Caki2 (cell line): ENCODE results near the gene CADPS. TPM values are rescaled to one million over a fixed set of nuclear protein-coding genes. Genes with fewer than 3 reads are reported as not detected.

Experiments
- DNase-seq: peaks from one replicate; pipeline ENCODE4 v3.0.0-alpha.2; 2015; ENCODE audit warnings: low read depth
- in situ Hi-C: cut with HindIII; loops from 2 replicates; pipeline ENCODE4 v1.10.0; 2016; ENCODE audit warnings: low sequenced_read_pairs, low pct_unique_long_range_greater_than_20kb, mixed read lengths
- total RNA-seq: library from RNA; depleted of rRNA; stranded (reverse); fragments of >200 nt; shearing (Covaris generic); gene quantifications from 2 replicates; pipeline ENCODE4 v1.2.3, GENCODE V29; 2014; ENCODE audit warnings: low replicate concordance

CADPS gene
- total RNA-seq, 1 experiment from 2014 or later: not detected

DNA sequence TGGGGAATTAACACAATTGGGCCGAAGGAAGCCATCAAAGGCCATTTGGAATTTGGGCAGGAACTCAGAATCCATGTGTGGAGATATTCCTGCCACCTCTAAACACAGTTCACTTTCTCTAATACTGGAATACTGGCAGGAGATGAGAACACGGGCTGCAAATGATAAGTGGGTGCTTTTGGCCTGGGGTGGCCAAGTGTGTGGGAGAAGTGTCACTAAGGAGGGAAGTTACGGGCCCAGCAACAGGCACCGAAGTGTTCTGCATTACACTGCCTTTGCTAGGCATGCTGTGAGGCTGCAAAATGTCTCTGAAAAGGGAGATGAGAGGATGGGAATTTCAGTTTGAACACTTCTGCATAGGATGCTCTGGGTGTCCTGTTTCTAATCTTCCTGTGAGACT is 412.4 kb downstream of the CADPS start:
- in situ Hi-C loops: no loop called here

DNA sequence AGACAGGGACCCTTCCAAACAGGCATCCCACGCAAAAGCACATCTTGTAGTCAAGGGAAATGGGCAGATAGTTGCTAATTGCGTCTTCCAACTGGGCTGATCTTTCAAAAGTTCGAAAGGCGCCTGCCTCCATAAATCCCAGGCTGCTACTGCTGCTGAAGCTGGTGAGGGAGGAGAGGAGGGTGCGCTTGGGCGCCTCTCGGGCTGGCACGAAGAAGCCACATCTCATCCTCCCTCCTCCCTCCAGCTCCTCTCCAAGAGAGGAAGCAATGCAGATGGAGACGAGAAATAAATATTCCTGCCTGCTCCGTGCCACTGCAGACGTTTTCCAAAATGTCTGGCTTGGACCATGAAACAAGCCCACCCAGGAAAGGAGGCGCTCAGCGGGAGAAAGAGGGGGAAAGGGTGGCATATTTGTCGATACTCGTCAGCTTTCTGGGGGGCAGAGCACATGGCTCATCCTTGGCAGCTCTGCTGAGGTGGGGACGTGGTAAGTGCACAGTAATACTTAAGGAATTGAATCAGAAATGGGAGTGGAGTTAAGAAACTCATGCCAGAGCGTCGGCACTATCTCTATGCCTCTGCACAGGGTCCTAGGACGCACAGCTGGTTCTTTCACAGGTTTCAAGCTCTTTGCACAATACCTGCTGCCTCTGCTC is 413.0 kb downstream of the CADPS start:
- in situ Hi-C loops: no loop called here
- no peak for DNase-seq

More for the DNA sequence above, 412.4 kb downstream of the CADPS start:
- no peak for DNase-seq

DNA sequence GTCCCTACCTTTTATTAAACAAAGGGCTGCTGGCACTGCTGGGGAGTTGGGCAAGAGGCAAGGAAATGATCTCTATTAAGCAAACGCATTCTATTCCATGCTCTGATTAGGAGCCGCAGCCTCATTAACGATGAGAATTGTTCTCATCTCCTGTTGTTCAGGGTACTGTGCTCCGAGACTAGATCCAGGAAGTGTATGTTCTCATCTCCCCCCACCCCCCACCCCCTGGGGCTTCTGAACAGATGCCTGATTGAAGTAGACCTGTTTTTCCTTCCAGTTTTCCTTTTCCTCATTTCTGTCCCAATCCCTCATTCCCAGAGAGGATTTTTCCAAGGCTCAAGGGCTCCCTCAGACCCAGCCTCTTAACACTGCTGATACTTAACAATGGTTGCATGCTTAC is 420.3 kb downstream of the CADPS start:
- in situ Hi-C loops: no loop called here
- no peak for DNase-seq

DNA sequence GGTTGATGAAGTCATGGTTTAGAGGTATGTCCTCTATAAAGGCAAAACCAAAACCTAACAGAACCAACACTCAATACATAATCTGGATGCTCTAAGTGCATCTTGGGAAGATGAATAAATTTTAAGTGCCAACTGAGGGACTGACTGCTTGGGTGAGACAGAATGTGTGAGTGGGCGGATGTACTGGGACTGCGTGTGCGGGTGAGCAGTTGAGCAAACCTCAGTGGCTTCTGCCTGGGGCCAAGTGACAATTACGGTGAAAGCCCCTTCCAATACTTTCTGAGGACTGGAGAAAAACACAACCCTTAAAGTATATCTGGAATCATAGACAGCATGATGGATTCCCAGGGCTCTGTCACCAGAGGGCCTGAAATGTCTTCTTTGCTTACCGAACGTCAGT is 421.8 kb downstream of the CADPS start:
- DNase-seq: no peak
- in situ Hi-C loops: no loop called here

DNA sequence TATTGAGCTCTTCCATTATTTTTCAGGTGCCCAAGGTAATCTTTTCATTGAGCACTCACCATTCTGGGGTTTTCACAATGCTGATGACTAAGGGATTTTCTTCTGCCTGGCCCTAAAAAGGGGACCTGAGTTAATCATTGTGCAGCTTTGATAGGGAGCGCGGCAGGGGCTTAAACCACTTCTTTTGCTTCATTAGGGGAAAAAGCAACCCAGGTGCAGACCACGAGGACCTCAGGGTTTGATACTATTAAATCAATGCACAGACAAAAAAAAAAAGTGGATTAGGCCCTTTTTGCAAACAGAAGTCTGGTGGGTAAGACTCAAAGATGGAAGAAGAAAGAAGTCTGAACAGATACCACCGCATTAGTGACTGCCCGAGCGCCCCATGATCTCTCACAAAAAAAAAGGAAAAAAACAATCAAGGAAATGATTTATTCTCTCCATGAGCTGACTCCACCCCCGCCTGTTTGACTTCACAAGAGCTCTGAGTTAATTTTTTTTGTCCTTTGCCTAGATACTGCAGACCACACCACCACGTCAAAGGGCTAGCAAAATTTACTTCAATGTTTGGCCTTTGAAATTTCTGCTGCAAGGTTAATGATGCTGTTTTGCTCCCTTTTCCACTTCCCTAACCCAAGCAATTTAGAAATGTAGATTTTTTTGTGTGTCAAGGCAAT is 423.9 kb downstream of the CADPS start:
- DNase-seq: no peak
- in situ Hi-C loops: no loop called here

DNA sequence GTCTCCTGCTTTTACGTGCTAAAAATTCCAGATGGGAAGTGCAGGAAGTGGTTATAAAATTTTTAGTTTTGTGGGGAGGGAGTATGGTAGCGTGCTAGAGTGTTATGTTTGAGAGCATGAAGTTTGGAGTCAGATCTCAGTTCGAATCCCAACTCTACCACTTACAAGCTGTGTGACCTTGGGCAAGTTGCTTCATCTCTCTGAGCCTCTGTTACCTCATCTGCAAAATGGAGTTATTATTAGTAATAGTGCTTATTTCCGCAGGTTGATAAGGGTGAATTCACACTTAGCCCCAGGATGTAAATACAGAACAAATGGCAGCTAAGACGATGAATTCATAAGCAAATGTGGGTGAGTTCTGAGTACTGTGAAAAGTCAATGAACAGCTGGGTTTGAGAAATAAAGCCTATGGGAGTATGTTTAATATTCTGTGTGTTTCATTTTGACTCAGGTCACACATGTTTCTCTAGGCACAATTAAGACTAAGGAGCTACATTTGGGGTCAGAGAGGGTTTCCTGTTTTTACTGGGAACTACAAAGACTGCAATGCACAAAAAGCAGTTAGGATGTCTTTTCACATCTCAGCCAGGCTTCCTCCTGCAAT is 428.8 kb downstream of the CADPS start:
- no peak for DNase-seq

DNA sequence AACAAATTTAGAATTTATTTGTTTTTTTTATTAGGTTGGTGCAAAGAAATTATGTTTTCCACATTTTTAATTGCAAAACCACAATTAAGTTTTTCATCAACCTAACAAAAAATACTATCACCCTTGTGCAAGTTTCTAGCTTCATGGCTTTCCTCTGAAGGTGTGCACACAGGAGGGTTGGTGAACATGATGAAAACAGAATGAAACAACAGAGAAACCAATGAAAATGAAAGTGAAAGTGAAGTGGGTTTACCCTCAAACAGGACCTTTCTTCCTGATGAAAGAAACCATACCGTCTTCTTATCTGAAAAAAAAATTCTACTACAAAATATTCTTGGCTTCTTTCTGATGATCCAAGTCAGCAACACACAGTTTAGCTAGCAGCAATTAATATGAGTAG is 429.9 kb downstream of the CADPS start:
- in situ Hi-C loops: no loop called here
- no peak for DNase-seq

More for the DNA sequence above, 428.8 kb downstream of the CADPS start:
- in situ Hi-C loops: no loop called here

DNA sequence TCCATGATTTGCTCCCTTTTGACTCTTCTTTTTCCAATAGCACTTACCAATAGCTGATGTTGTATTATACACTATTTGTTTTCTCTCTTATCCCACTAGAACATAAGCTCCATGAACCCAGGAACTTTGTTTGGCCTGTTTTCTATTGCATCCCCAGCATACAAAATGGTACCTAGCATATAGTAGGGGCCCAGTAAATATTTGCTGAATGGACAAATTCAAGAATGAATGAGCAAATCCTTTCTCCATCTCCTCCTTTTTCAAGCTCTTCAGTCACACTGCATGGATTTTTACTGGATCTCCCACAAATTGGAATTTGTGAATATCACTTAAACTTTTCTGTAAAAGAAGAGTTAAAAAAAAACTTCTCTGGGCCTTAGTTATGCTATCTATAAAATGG is 435.2 kb downstream of the CADPS start:
- in situ Hi-C loops: no loop called here
- no peak for DNase-seq

DNA sequence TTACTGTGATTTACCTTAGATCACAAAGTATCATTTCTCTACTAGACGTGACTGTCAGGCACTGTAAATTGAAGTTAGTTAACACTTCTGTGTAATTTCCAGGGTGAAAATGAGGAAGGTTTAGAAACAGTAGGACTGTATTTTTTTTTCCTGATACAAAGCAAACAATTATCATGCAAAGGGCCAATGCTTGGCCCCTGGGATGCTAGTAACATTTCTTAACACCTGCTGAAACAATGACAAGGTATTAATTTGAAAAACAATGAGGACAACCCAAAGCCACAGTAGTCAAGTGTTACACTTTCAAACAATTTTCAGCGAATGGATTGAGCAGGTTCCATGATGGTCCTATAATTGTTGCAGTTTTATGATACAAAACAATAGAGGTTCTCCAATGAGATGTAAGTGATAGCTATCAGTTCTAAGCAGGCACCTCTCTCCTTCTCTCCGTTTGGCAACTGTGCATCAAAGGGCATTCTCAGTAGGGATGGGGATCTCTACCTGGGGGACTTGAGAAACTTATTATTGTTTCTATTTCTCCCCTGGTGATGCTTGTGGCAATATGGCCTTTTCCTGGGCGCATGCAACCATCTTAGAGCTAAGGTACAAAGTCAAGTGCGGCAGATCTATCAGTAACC is 435.9 kb downstream of the CADPS start:
- in situ Hi-C loops: no loop called here
- DNase-seq: no peak

DNA sequence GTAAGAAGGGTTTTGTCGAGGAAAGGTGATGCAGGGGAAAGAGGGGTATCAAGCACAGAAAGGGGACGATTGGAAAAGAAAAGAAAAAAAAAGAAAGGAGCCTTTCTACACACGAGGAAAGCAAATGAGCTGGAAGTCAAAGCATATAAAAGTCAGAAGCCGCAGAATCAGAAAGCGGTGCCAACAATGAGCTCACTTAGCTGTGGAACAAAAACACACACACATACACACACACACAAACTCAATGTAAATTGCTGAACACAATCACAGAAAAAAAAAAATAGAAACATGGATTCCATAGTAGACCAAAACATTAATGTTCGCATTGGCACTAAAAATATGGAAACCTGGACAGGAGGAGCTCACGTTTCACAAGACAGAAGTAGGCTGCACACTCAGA is 438.4 kb downstream of the CADPS start:
- in situ Hi-C loops: no loop called here

DNA sequence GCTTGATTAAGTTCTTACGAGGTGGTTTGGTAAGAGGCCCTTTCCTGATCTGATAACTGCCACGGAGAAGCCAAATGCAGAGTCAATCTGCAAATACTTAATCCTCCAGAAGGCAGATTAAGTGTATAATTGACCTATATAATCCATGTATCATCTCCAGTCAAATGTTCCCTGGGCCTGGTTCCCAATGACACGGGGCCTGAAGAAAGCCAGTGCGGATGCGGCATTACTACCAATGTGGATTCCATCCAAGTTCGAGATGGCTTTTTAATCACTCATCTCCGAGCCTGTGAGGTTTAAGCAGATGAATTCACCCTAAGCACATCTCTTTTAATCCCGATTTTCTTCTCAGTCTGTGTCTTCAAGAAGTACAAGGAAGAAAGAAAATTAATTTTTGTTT is 441.8 kb downstream of the CADPS start:
- DNase-seq: no peak
- in situ Hi-C loops: no loop called here

More for the DNA sequence above, 438.4 kb downstream of the CADPS start:
- no peak for DNase-seq

DNA sequence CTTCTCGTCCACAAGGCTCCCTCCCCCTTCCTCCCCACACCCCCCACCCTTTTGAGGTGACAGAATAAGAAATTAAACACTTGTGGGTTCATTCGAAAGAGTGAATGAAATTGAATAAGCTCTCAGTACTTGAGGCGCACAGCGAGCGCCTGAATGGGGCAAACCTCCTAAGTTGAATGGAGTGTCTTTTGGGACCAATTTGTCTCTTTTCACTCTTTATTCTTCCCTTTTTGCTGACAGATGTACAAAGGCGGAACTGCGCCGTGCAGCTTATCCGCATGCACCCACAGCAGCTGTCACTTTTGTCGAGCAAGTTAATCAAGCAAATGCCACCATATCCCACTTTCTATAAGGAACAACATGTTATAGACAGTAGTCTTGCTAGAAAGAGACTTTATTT is 454.0 kb downstream of the CADPS start:
- no peak for DNase-seq
- in situ Hi-C loops: no loop called here

DNA sequence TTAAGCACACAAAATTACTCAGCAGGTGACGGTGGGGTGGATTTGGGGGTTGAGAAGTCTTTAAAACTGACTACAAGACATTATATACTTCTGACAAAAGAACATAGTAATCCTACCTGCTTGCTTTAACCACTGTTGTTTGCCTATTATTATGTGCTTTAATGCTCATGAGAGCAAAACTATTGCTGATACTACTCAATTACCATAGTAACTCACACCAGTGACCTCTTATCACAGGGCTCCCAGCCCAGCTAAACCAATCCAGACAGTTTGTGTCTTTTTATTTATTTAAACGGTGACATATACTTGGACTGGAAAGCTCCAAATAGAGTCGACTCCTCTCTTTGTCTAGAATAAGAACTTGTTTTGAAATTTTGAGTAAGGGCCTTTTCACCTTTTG is 459.1 kb downstream of the CADPS start:
- DNase-seq: no peak
- in situ Hi-C loops: no loop called here

DNA sequence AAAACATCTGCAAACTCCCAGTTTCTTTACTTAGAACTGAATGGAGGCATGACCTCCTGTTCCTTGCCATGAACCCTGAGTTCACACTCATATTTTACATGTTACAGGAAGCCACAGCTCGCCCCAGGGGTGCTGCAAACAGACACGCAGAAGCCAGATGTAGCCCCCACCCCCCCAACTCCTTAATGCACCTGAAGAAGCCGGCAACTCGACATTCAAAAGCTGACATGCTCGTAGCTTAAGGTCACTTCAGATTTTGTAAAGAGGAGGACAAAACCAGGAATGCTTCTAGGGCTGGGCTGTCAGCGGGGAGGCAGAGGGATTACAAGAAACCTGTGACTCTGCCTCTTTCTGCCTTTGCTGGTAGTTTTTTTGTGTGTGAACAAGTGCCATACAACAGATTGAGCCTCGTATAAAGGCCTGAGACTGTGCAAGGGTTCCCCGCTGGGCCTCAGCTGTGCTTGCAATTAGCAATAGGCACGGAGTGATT is 459.9 kb downstream of the CADPS start:
- DNase-seq: no peak
- in situ Hi-C loops: no loop called here

DNA sequence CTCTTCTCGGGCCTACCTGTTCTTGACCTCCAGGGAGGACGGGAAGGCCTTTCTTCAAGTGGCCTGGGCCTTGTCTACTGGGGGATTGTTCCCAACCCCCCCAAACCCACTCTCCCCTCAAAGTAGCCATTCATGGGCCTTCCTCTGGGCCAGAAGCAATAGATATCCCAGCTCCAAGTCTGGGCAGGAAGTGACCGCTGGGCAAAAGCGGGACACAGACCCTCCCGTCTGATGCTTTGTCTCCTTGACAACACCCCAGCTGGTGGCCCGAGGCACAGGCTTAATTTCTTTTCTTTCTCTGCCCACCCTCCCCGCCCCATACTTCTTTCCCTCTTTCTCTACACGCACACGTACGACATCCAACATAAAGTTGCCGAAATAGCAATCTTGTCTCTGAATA is 460.4 kb downstream of the CADPS start:
- DNase-seq: no peak
- in situ Hi-C loops: no loop called here

DNA sequence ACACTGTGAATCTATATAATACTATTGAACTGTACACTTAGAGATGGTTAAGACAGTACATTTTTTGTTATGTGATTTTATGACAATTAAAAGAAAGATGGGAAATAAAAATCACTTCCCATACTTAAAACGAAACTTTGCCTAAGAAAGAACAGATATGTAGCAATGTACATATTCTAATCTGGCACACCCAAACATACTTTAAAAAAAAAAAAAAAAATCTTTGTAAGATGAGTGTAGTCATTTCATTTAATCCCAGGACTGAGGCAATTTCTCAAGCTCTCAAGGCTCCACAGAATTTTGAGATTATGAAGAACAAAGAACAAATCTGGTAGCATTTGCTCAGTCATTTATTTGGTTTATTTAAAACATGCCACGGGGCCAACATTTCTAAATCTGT is 461.5 kb downstream of the CADPS start:
- no peak for DNase-seq
- in situ Hi-C loops: no loop called here

DNA sequence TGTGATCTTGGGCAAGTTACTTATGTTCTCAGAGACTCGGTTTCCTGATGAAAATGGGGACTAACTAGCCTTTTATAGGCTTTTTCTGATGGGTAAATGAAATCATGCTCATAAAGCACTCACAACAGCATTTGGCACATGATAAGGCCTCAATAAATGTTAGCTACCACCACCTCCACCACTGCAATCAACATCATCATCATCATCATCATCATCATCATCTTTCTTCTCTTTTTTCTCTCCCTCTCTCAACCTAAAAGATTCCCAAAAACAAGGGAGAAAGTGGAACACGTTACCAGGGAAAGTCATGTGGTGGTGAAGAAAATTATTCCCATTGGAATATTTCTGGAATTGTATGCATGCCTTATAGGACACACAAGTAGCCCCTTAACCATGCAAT is 468.3 kb downstream of the CADPS start:
- in situ Hi-C loops: no loop called here

DNA sequence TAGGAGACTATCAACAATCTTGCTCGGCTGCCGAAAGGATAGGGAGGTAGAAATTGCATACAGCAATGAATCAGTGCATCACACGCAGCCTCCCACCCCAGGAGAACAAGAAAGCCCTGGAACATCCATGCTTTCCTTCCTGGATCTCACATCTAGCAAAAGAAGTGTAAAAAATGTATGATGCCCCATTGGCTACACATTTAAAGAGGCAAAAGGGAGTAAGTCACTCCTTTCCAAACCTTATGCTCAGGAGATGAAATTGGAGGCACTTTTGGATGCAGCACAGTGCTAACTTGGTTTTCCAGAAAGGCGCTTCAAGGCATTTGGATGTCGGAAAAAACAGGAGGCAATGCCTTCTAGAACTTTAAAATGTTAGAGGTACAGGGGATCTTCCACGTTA is 469.6 kb downstream of the CADPS start:
- no peak for DNase-seq

More for the DNA sequence above, 468.3 kb downstream of the CADPS start:
- no peak for DNase-seq

DNA sequence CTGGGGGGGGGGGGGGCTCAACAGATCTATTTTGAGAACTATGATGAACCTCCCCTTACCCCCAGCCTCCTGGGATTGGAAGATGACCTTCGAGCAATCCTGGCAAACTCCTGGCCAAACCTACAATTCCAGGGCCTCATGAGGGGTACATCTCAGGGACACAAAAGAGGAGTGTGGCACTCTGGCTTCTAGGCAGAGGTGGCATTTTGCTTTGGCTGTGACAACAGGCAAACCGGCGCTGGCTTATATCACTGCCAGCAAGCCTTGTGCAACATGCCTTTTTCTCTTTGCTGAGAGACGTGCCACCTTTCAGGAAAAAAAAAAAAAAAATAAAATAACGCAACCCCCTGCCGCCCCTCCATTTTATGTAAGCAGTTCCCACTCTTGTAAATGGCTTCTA is 470.1 kb downstream of the CADPS start:
- no peak for DNase-seq
- in situ Hi-C loops: no loop called here

More for the DNA sequence above, 469.6 kb downstream of the CADPS start:
- in situ Hi-C loops: no loop called here
